Activated CD4-positive, CD25-positive, alpha-beta regulatory T cell treated with anti-CD3 and anti-CD28 coated beads, Interleukin-2, amount 50 U/mL, for 16 hours (primary cell): ENCODE results near the gene BMPR1B.
"Not testable (repeated sequence)": the region's sequence is repeated elsewhere in the genome, so short reads cannot be mapped to it uniquely, and the experiment has no call there.

Experiments used
- DNase-seq: peaks from one replicate; pipeline ENCODE4 v3.0.0-alpha.2; 2020; ENCODE audit warnings: low read depth, low spot score

Gene BMPR1B

DNA sequence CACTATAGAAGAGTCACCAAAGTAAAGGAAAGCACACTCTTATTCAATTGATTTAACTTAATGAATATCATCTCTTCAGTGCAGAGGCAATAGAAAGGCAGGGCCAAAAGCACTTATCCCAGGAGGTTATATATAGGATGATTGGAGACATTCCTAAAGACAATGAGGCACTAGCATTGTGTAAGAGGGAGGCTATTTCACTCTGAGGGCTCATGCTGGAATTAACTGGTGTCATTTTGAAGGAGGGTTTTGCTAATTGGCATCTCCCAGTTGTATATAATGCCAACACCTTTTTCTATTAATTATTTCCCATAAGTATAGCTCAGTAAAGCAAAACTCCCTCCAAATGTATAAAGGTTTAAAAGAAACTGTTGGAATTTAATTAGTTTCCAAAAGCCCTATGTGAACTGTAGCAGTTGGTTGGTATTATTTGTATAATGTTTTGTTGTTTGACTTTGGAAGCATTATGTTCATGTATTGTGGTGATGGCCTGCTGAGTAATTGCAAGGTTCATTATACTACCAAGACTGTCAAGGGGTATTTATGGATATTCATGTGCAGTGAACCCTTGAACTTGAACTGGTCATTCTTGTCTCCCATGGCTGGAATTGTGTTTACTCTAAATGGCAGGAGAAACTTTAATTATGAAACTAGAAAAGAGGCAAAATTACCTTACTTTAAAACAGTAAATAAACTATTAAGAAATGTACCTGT is 270.3 kb downstream of the BMPR1B start:
- no peak for DNase-seq

DNA sequence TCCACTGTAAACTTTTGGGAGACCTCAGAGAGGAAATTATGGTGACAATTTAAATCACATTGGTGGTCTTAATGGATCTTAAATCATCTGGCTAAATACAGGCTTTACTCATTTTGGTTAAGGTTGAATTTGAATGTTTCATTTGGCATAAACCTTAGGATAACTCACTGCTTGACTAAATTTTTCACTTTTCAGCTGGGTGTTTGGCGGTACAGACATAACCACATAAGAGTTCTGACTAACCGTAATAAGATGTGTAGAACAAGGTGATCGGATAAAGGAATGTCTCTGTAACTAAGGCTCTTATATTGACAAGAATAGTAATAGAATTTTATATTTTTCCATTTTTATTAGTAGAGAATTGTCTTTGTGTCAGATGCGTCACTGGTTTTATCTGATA is 281.0 kb downstream of the BMPR1B start:
- DNase-seq: no peak

DNA sequence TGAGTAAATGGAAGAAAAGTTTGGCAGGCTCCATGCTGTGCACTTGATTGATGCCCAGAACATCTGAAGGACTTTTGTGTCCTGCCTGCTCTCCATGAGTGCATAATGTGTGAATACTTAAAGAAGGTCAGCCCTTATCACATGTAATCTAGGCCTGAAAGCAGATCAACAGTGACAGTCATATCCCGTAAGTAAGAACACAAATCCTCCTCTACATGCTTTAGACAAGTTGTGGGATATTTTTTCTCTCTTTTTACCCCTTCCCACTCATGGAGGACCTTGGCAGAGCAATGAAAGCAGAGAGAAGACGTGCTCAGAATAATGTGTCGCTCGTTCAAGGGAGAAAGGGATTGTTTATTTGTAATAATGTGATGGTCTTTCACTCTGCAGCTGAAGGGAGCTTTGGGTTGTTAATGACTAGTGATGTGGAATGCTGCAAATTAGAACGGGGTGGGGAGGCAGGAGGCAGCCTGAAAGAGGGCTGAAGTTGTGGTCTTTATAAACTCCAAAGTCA is 286.6 kb downstream of the BMPR1B start:
- DNase-seq: no peak

DNA sequence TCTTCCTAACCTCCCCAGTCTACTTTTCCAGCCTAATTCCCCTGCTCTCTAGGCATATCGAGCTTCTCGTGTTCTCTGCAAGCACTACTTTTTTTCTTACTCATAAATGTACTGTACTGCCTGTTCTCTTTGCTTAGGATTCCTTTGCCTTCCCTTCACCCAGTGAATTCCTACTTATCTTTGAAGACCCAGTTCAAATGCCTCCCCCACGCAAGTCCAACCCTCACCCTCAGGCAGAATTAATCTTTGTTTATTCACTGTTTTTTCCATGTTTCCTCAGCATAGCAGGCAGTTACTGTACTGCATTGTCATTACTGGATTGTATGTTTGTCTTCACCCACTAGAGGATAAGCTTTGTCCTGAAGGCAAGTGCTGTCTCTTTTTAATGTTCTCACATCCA is 287.7 kb downstream of the BMPR1B start:
- DNase-seq: no peak

DNA sequence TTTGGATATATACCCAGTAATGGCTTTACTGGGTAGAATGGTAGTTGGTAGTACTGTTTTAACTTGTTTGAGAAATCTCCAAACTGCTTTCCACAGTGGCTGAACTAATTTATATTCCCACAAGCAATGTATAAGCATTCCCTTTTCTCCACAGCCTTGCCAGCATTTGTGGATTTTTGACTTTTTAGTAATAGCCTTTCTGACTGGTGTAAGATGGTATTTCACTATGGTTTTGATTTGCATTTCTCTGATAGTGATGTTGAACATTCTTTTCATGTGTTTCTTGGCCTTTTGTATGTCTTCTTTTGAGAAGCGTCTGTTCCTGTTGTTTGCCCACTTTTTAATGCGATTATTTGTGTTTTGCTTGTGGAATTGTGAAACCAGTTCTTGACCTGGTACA is 290.5 kb downstream of the BMPR1B start:
- DNase-seq: no peak

DNA sequence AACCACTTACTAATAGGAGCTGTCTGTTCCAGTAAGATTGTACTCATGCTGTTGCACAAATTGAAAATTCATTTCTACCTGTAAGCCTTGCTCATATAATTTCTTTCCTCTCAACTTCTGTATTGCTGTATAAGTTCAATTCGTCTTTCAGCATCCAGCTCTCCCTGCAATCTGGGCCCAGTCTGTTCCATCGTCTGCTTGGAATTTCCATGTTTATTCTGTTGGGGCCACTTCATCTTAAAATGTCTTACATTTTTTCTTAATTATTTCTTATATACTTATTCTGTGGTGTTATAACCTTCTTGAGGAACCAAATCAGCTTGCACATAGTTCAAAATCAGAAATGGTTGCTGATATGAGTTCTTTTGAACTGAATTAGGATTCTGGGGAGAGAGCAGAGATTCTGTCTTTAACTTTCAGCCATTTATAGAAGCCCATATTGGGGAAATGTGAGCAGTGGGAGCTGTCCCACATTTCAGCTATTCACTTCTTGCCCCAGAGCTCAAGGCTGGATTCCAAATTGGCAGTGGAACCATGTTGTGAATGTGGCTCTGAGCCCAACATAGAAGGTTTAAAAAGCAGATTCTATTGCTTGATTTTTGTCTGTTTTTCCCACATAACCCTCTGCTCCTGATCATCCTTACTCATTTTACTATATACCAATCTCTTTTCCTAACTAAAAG is 291.9 kb downstream of the BMPR1B start:
- DNase-seq: no peak

DNA sequence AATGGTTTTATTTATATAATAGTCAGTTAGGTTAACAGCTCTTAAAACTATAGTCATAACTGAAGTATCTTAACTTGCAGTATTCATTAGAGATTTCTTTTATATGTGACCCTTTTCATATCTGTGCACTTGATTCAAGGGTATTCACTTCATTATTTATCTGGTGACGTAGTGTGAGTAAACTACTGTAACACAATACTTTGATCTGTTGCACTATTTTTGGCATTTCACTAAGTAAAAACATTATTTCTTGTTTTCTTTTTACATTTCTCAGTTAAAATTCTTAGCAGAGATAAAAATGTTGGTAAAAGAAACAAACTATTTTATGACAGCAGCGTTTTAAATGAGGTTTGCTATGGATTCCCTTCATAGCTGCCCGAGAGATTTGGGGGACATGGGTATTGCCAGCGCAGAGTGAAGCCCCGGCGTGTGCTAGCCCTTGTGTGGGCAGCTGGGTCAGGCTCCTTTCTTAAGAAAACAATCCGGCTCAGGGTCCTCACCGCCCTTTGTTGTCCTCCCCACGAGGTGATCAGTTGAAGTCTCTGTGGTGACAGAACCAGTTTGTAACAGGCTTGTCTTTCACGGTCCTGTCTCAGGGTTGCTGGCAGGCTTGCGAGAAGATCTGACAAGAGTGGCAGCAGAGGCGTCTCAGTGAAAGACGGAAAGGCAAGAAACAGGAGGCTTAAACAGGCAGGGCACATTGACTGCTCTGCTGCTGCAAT is 293.4 kb downstream of the BMPR1B start:
- DNase-seq: no peak

DNA sequence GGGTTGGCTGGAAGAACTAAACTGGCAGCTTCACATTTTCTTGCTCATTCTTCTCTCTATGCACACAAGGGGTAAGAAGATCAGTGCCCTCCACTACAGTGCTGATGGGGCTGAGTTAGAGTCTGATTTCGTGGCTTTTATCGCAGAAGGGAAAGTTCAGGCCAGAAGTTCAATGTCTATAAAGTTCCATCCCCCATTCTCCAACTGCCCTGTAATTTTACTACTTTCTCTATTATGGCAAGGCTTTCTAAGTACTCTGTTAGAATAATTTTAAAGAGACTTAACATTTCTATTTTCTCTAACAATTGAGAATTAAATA is 293.9 kb downstream of the BMPR1B start:
- DNase-seq: no peak

DNA sequence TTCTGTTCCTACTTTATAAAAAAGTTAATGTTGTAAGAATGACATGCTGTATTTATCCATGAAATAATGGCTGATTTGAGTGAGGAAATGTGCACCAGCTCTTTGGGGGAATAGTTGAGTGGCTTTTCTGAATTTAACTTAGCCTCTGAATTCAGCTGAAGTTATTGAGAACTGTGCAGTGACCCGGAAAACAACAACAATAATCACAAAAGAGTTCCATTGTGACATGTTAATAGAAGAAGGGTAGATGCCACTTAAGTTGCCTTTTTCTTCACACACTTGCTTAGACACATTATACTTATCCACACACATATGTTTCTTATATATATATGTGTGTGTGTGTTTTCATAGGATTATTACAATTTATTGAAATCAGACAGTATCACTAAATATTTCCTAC is 301.2 kb downstream of the BMPR1B start:
- no peak for DNase-seq

DNA sequence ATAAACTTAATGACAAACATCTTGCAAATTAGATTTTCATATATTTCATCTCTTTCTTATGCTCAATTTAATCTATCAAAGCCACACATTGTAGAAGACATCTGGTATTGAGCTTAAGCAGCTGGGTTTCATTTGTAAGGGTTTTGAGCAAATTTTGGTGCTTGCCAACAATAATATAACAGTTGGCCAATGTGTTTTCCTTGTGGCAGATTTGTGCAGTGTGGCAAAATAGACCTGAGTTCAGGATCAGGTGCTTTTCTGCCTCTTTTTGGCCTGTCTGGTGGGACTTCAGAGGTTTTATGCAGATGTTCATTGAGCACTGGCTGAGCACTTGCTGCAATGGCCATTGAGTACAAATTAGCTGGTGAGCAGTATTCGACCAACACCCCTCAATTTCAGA is 301.9 kb downstream of the BMPR1B start:
- DNase-seq: no peak

DNA sequence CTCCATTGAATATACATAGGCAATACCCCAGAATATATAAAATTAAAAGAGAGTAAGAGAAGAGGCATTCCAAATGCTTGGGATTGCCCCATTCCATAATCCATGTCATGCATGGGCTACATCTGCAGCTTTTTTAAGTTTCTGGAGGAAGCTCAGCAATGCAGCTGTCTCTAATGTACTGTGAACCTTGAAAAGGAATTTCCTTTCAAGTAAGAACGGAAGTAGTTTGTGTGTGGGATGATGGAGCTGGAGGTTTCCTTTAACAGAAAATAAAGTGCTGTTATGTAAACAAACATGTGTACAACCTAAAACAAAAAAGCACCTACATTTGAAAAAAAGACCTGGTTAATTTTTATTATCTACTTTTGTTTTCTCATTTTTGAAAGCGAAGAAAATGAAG is 303.5 kb downstream of the BMPR1B start:
- DNase-seq: no peak

DNA sequence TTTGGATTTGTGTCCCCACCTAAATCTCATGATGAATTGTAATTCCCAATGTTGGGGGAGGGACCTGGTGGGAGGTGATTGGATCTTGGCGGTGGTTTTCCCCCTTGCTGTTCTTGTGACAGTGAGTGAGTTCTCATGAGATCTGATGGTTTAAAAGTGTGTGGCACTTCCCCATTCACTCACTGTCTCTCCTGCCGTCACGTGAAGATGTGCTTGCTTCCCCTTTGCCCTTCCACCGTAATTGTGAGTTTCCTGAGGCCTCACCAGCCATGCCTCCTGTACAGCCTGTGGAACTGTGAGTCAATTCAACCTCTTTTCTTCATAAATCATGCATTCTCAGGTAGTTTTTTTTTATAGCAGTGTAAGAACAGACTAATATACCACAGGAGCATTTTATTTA is 304.0 kb downstream of the BMPR1B start:
- not testable (repeated sequence) for DNase-seq

DNA sequence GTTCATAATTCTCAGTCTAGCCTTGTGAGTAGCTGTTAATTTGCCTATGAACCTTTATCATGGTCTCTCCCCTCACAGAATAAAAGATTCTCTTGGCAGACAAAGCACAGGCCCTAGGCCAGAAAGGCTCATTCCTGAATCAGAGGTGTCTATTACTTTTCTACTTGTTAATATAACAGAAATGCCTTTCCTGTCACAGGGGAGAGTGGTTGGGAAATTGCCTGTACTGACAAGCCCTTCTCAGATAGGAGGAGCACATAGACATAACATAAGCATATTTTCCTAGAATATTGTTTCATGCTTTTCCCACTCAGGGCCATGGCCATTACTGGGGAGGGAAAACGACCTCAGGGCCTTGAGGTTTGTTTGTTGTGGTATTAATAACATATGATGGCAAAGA is 308.3 kb downstream of the BMPR1B start:
- no peak for DNase-seq

DNA sequence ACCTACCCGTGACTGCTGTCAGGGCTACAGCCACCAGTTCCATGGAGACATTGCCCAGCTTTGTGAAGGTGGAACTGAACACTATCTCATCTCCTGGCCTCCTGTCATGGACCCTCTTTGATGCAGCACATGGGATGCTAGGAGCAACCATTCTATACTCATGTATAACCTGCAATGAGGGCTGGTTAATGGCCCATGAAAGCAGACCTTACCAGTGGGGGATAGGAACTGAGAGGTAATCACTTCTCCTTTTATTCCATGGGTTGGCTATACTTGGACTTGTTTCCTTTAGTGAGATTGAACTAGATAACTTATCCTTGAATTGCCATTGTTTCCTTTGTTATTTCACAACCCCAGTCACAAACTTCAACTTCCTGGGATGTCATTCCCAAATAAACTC is 310.6 kb downstream of the BMPR1B start:
- DNase-seq: no peak

DNA sequence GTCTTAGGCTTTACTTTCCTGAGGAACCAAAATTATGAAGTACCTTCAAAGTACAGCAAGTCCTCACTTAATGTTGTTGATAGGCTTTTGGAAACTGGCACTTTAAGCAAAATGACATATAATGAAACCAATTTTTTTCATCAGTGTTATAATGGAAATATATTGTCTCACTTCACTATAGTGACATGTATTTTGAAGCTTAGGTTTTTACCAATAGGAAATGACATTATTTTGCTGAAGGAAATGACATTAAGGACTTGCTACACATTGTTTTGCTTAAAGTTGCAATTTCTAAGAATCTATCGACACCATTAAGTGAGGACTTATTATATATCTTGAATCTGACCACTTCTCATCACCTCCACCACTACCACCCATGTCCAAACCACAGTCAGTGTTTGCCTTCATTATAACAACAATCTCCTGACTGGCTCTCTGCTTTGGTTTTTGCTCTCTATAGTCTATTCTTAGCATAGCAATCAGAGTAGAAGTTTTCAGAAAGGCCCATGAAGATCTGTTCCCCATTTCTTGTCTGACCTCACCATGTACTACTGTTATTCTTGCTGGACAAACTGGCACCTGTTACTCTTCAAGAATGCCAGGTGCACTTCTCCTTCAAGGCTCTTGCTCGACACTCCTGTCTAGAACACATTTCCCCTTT is 311.2 kb downstream of the BMPR1B start:
- DNase-seq: no peak

DNA sequence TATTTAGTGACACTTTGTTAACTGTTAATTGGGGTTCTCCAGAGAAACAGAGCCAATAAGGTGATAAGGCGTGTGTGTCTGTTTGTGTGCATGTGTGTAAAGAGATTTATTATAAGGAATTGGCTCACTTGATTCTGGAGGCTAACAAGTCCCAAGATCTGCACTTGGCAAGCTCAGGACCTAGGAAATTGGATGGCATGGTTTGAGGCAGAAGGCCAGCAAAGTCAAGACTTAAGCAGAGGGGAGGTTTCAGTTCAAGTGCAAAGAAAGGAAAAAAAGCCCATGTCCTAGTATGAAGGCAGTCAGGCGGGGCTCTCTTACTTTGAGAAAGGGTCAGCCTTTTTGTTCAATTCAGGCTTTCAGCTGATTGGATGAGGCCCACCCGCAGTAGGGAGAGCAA is 314.1 kb downstream of the BMPR1B start:
- DNase-seq: no peak

DNA sequence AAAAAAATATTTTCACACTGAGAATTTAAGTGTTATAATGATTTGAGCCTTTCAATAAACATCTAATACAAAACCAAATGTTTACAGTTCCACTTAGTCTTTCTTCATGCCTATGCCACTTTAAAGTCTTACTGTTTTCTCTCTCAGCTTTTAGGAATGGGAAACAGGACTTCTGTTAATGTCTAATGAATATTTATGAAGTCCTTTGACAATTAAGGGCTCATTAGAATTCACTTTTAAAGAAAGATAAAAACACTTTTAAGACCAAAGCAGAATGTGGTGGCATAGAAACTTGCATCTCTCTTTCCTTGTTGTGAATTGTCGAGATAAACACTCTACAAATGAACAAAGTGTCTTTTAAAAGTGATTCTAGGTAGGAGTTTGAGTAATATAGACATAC is 315.9 kb downstream of the BMPR1B start:
- no peak for DNase-seq

DNA sequence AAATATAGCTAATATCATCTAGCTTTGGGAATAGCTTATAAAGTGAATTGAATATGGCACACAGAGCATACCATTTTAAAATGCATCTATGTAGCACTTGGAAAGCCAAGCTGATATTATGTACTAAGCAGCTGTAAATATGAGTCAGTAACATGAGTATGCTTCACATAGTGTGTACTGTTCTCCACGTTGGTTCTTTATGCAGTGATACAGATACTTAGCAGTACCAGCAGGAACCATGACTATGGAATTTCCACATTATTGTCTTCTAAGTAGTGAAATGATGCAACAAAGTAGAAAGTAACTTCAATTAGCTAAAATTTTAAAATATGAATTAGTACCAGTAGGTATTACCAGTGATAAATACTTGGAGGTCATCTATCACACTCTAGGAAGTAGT is 320.1 kb downstream of the BMPR1B start:
- DNase-seq: no peak

DNA sequence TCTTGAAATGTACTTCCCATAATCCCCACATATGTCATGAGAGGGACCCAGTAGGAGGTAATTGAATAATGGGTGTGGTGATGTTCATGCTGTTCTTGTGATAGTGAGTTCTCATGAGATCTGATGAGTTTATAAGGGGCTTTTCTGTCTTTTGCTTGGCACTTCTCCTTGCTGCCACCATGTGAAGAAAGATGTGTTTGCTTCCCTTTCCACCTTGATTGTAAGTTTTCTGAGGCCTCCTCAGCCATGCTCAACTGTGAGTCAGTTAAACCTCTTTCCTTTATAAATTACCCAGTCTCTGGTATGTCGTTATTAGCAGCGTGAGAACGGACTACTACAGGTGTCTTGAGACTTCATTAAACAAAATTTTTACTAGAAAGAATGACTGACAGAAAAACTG is 323.2 kb downstream of the BMPR1B start:
- DNase-seq: no peak

DNA sequence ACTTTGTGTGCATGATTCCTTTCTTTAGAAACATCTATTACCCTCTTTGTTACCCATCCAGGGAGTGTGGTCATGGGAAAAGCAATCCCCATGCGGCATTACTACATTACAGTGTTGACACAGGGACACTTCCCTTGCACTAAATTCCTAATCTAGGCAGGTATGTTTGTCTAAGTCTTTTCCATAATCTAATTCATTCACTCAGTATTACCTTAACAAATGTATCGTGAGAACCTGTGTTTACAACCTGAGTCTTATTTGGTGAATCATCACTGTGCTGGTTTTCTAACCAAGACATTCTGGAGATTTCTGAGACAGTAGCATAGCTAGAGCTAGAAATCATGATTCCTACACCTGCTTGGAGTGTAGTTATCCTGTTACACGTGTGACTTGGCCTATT is 326.8 kb downstream of the BMPR1B start:
- DNase-seq: no peak

DNA sequence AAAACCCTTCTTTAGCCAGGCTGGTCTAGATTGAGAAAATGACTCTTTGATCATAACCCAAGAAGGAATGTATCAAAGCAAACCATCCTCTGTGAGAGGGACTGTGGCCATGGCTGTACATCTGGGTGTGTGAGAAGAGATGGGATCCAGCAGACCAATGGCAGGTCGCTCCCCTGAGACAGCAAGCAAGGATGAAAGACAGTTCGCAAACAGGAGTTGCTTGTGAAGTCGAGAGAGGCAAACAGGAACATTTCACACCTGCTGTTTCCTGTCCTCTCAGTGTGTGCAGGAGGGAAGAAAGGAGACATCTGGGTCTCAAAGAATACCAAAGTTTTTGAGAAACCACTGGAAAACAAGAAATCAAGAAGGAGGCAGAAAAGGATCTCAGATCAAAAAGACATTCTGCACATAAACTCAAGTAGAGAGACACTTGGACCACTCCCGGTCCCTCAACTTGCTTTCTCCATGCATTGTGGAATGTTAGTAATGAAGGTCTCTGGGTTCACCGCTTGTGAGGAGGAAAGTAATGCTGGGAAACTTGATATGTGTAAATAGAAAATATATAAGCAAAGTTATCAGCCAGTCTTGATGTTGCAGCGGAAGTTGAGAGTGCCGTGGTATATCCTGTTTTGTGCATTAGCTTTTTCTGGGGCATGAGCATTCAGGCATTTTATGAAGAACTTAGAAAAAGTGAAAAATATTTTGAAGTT is 327.5 kb downstream of the BMPR1B start:
- no peak for DNase-seq

DNA sequence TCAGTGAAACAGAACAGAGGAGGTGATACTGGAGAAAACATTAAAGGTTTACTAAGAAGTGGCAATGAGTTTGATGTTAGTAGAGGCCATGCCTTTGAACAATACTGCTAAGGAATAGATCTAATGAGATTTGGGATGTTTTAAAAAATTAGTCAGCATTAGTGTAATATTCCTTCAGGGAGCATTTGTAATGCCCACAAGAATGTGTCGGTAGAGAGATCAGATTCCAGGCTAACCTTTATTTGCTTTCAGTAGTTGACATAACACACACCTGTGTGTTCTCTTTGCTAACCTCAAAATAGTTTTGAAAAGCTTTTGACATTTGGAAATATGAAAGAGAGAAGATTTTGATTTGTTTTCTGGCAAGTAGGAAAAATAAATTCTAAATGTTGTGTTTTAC is 328.8 kb downstream of the BMPR1B start:
- no peak for DNase-seq
